ACHN (cell line): ENCODE data around the gene MEGF10.

ENCODE experiments used
- DNase-seq: peaks from one replicate; pipeline ENCODE4 v3.0.0-alpha.2; 2015
- in situ Hi-C: cut with HindIII; loops from 2 replicates; pipeline ENCODE4 v1.10.0; 2017; ENCODE audit warnings: low sequenced_read_pairs, low pct_ligation_motif_present, low pct_unique_long_range_greater_than_20kb

The MEGF10 gene

DNA sequence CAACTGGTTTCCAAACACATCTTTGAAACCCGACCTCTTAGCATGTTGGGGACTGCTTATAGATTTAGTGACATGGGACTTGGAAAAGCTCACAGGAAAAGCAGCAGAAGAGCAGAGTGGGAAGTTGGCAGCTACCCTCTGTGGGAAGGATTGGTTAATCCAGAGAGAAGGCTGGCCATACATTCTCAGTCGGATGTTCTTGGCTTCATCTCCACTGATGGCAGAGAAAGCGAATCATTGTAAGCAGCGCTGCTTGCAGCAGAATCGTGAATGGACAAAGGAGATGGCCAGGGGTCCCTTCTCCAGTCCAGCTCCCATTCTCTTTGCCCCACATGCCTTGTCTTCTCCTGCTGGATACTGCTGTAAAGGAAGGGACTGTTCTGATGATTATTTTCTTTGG lies 62.7 kb downstream of the MEGF10 start:
- DNase-seq, result no peak
- in situ Hi-C loops, result no loop called here

DNA sequence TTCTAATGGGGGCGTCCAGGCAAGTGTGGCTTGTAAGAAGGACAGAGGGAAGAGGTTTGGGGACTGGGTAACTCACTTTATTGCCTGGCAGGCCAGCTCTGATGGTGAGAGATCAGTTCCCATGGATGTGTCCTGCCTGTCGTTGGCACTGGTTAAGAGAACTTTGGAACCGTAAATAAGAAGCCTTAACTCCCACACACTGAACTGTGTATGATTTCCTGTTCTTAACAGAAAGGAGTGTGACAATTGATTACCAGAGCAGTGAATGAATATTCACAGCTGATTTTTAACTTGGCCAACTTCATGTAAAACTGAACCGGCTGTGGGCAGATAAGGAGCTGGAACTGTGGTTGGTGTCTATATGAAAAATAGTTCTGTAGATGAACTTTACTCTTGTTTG lies 63.2 kb downstream of the MEGF10 start:
- DNase-seq, result no peak
- in situ Hi-C loops, result no loop called here

DNA sequence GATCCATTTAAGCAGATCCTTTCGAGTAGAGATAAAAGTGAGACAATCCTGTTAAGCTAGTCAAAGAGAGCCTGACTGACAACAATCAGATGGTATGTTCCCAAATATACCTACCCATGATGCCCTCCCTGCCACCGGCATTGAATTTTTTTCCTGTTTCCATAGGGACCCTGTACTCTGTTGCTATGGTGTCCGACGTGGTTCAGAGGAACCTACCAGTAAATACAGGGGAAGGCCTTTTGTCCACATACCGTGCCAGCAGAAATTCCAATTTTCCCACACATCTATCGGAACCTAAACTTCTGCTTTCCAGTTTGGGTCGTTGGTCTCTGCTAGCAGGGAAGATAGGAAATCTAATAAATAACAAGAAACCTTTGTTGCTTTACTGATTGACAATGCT lies 64.7 kb downstream of the MEGF10 start:
- DNase-seq, result no peak
- in situ Hi-C loops, result no loop called here

DNA sequence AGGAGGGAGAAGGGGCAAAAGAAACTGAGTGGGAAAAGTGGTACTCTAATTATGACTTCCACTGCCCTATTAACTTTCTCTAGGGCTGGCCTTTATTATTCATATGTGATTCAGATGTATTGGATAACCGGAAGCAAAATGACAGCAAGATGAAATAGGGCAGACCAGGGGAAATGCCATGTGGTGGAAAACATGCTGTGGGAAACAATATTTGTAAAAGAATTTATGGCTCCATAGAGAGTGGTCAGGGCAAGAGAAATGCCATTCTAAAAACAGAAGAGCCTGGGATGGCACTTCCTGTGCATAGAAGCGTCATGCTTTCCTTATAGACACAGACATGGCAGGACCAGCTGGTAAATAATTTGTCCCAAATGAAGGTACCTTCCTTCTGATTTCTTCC lies 67.7 kb downstream of the MEGF10 start:
- in situ Hi-C loops, result no loop called here

DNA sequence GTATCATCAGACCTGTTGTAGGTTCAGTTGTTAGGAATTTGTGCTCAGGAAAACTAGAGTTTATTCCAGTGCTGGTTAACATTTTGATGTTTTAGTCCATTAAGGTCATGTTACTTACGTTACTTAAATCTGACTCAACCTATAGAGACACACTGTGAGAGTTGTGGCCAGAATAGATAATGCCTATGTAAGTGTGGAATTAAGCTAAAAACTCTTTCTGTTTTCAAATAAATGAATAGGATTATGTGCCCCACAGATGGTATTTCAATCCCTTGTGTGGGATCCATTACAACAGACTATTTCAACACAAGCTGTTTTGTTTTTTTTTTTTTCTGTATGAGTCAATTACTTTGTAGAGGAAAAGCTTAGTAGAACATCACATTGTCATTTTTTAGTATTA lies 68.1 kb downstream of the MEGF10 start:
- in situ Hi-C loops, result no loop called here

More for the DNA sequence above, 67.7 kb downstream of the MEGF10 start:
- DNase-seq, result no peak

DNA sequence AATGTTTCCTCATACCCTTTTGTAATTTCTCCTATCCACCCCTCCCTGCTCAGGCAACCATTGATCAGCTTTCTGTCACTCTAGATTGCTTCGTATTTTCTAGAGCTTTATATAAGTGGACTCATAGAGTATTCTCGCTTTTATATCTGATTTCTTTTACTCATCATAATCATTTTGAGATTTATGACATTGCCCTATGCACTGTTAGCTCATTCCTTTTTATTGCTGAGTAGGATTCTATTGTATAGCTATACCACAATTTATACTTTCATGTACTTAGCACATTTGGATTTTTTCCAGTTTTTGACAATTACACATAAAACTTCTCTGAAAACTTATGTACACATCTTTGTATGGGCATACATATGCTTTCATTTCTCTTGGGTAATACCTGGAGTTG lies 68.9 kb downstream of the MEGF10 start:
- no peak for DNase-seq
- in situ Hi-C loops, result no loop called here

More for the DNA sequence above, 68.1 kb downstream of the MEGF10 start:
- DNase-seq, result no peak

DNA sequence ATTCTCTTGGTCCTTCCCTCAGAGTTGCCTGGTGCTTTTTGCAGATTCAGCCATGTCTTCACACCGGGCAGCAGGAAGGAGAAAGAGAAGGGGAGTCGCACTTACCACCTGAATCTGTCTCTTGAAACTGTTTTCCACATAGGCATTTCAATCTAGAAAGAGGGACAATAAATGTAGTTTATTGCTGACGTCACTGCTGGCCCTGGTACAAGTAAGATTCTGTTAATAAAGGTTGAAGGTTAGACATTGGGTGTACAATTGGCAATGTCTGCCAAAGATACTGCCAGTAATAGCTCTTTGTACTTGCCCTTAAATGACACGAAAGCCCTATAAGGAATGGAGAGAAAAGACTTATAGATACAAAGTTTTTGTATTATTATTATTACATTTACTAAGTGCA lies 72.8 kb downstream of the MEGF10 start:
- in situ Hi-C loops, result no loop called here
- DNase-seq, result no peak

DNA sequence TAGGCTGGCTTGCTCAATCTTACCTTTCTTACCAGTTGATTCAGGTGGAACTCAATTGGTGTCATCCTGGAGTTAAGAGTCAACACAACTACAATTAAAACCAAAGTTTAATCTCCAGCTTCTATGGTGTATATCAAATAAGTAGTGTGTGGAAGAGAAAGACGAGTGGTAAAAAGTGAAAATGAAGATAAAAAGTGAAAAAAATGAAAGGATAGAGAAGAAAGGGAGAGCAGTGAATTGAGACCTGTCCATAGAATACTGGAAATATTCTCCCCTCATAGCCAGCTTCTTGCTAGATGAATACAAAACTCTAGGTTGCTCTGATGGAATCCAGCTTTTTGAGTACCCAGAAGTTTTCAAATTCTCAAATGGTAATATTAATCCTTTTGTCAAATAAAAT lies 76.4 kb downstream of the MEGF10 start:
- no peak for DNase-seq

DNA sequence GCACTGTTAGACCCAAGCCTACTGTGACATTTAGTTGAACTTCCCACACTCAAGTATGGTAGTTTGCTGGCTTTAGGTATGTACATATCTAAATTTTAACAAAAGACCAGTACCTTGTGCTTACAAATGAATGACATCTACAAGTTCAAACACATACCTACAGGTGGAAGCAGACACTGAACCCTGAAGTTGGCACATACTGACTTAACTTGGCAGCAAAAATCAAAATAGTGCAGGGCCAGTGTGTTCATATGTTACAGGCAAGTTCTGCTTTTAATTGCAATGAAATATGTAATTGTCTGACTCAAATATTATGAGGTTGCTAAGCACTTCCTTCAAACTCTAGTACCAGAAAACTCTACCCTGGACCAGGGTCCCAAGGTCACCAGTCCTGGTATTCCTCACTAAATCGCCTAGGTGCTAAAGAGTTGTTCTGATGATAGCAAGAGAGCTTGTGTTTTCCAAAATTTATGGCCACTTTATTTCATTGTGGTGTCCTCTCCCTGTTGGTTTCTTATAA lies 77.4 kb downstream of the MEGF10 start:
- no peak for DNase-seq
- in situ Hi-C loops, result no loop called here

More for the DNA sequence above, 76.4 kb downstream of the MEGF10 start:
- in situ Hi-C loops, result no loop called here

DNA sequence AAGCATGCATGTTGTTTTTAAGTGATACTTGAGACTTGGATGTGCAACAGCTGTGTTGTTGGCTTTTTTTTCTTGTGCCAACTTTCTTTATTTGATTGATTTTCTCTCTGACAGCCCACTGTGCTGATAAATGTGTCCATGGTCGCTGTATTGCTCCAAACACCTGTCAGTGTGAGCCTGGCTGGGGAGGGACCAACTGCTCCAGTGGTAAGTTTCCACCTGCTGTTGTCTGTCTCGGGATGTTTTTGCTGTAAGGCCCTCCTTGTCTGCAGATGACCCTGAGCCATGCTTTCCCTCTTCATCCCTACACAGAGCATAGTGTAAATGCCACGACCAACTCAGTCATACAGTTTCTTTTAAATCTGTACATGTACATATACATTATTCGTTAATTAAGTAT lies 79.2 kb downstream of the MEGF10 start:
- in situ Hi-C loops, result no loop called here
- DNase-seq, result no peak

DNA sequence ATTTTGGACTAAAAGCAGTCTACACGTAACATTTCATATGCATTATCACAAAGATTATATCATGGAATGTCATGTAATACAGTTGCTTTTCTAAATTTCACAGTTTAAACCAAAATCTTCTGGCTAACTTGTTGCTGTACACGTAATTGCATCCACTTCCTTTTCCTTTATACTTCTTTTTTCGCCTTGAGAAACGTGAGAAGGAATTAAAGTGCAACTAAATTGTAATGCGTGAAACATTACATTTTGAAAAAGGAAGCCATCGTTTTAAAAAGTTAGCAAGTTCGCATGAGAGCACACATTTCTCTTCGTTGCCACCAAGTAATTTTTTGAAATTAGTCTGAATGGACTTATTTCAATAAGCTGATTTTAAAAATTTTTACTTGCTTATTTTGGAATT lies 80.0 kb downstream of the MEGF10 start:
- in situ Hi-C loops, result no loop called here
- DNase-seq, result no peak

DNA sequence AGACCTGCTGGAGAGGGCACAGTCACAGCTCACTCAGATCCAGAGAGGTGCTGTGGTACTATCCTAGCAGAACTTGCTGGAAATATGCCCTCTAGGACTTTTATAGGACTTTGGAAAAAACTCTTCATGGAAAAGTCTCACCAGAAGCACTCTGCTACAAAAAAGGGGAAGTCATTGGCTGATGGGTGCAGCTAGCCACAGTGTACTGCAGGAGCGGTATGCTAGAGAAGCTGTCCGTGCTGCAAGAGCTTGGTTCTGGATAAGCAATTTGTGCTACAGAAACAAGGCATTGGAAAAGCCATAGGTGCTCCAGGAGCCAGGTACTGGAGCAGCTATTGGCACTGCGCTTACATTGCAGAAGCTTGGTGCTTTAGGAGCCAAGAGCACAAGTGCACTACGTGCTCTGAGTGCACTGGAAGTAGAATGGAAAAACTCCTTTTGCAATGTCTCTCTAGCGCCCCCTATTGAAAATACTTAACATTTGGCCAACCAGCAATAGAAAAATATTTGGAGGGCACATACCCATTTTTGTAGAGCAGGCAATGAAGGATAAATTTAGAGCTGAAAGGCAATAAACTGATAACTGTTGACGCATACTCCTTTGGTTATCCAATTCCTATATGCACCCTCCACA lies 83.4 kb downstream of the MEGF10 start:
- in situ Hi-C loops, result no loop called here

DNA sequence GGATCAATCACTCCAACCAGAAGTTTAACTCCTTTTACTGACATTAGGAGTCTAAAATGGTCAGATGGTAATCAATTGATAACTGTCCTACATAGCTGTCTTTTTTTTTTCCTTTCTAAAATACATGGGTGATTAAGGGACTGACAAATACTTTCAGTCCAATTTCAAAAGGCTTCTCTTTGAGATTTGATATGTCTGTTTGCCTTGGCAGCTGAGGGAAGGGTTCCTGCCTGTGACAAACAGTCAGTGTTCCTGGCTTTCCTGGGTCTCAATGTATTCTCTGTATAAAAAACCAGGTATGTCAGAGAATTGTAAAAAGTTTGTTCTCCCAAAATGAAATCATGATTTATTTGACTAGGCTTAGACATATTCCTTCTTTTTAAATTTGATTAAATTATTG lies 84.5 kb downstream of the MEGF10 start:
- in situ Hi-C loops, result no loop called here
- DNase-seq, result no peak

More for the DNA sequence above, 83.4 kb downstream of the MEGF10 start:
- no peak for DNase-seq

DNA sequence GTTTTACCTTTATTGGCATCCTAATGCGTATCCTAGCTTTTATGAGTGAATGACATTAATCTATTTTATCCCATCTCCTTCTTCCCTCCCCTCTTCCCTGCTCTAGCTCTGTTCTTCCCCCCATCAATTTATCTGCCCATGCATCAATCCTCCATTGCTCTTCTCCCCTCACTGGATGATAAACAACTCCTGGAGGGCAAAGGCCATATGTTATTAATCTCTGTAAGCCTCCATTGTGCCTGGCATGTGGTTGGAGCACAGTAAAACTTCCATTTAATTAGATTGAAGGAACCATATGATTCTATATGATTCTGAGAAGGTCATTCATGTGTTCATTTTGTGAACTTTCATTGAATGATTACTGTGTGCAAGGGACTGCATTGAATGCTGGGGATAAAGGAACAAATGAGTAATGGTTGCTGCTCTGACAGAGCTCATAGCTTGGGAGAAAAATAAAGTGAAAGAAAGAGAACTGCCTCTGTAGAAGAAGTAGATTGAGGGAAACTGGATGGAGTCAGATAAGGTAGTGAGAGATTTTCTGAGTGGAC lies 85.0 kb downstream of the MEGF10 start:
- no peak for DNase-seq
- in situ Hi-C loops, result no loop called here

DNA sequence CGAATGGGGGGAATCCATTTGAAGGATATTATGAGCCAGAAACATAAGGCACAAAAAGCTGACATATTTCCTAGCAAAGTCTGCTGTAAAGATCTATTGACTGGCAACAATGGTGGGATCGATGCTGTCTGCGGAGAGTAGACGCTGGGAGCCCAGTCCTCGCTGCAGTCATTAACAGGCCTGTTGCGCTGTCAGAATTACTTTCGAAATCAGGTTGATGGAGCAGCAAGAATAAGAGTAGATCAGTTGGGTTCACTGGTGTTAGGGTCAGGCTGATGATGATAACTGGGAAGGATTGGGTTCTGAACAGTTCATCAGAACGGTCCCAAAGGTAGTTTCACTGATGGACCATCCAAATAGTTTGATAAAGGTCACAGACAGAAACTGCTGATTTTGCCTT lies 87.1 kb downstream of the MEGF10 start:
- DNase-seq, result no peak
- in situ Hi-C loops, result no loop called here

DNA sequence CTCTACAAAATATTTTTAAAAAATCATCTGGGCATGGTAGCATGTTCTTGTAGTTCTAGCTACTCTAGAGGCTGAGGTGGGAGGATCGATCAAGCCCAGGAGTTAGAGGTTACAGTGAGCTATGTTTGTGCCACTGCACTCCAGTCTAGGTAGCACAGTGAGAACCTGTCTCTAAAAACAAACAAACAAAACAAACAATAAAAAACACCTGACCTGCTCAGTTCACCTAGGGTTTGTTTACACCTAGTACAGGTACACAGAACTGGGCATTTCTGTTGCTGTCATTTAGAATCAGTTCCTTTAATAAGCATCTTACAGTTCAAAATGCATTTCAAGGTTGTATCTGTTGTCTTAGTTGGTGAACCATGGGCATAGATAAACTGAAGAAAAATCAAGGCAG lies 95.3 kb downstream of the MEGF10 start:
- in situ Hi-C loops, result no loop called here

DNA sequence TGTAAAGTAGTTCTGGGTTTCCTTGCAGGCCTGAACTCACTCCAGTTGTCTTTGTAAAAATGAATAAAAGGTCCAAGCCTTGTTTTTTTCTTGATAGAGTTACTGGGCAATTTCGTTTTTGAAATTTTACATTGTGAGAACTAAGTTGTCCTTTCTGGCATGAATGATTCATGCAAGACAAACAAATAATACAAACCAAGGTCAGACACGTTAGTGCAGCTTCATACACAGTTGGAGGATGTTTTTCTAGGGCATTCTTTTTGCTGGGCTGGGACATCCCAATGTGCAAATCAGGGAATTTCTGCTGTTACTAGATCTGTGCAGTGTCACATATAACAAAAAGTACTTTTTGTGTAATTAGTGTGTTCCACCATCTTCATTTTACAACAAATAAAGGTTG lies 96.0 kb downstream of the MEGF10 start:
- in situ Hi-C loops, result no loop called here
- no peak for DNase-seq

More for the DNA sequence above, 95.3 kb downstream of the MEGF10 start:
- DNase-seq, result no peak

DNA sequence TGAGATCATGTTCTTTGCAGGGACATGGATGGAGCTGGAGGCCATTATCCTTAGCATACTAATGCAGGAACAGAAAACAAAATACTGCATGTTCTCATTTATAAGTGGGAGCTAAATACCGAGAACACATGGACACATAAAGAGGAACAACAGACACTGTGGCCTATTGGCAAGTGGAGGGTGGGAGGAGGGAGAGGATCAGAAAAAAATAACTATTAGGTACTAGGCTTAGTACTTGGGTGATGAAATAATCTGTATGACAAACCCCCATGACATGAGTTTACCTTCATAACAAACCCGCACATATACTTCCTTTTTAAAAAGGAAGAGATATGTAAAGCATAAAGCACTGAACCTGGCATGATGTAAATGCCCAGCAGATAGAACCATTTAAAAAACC lies 99.0 kb downstream of the MEGF10 start:
- in situ Hi-C loops, result no loop called here
- no peak for DNase-seq

DNA sequence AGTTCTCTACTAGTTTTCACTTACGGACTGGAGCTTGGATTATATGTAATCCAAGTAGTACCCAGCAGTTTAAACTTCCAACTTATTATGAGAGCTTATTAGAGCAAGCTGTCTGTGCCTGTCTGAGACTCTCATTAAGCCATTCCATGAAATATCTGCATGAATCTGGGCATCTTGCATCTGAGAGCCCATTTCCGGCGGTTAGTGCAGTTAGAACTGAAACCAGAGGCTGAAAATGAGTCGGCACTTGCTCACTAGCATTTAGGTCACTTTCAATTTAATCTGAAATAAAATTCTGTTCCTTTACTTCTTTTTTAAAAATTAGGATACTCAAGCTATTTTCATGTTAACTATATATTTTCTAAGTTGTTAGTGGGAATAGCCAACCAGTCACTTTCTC lies 102.2 kb downstream of the MEGF10 start:
- no peak for DNase-seq
- in situ Hi-C loops, result no loop called here

DNA sequence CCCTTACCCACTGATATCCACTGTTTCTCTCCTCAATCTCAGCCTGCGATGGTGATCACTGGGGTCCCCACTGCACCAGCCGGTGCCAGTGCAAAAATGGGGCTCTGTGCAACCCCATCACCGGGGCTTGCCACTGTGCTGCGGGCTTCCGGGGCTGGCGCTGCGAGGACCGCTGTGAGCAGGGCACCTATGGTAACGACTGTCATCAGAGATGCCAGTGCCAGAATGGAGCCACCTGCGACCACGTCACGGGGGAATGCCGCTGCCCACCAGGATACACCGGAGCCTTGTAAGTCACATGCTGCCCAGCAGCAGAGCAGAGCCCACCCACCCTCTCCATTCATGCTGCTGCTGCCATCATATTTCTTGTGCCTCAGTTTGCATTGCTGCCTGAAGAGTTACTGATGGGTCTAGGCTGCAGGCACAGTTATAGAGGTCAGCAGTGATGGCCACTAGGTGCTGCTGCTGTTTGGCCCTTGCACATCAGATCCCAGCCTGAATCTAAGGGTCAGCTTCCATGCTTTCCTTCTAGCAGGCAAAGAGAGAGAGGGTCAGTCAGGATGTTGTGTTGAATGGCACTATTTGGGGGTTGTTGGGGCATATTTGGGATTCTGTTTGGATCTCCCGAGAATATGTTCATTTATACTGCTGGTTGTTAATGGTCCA lies 106.0 kb downstream of the MEGF10 start:
- no peak for DNase-seq
- in situ Hi-C loops, result no loop called here
